Measurements from ENCODE around the gene ATP5F1D. TPM values are rescaled to one million over a fixed set of nuclear protein-coding genes. Genes with fewer than 3 reads are reported as not detected.

ATP5F1D gene
- total and polyA plus RNA-seq, 2 donors (not counting 3 experiments of a cell fraction or from before 2014, with no cell fraction given) = 167 to 192 TPM

- ChIA-PET CTCF (interaction anchor here (3.9 kb wide), 1 partner anchor 29 kb away, joined by 42 read pairs; no protein-coding TSS in a partner anchor), POLR2A (interaction anchor here (0.6 kb wide), 1 partner anchor 21 kb away, joined by 5 read pairs; no protein-coding TSS in a partner anchor)
- no TSS peak for BruUV-seq (replicated peaks)
- no peak overlapping the region for H3K9ac ChIP-seq (replicated peaks; ENCODE audit: extremely low read depth, insufficient read depth, low read length)
- H3K36me3 ChIP-seq (ENCODE audit: control insufficient read depth in 2 of 2, extremely low read depth in 1 of 2, insufficient read depth in 2 of 2, low read length in 2 of 2) = peaks cover 23 to 34% of the 10 kb centered on the region in 2 experiments
- H3K9me1 ChIP-seq (replicated peaks; ENCODE audit: control insufficient read depth, extremely low read depth, insufficient read depth, low read length) = no peaks in the 10 kb centered on the region
- intact Hi-C loops (cut with micrococcal nuclease) (no loop called here), dilution Hi-C loops (cut with MboI; ENCODE audit: extremely low pct_ligation_motif_present, low sequenced_read_pairs) (no loop called here)
- peaks cover 48% of the 10 kb centered on the region for H3K79me2 ChIP-seq (ENCODE audit: control insufficient read depth, insufficient read depth, low read length)
- FAIRE-seq (no peak), DNase-seq (ENCODE audit: low read depth, low spot score) (no peak)
- H2AFZ ChIP-seq (ENCODE audit: low read depth, low read length) = no peak overlapping the region
- no peaks in the 10 kb centered on the region for H3K27me3 ChIP-seq (ENCODE audit: control insufficient read depth in 2 of 2, insufficient read depth in 2 of 2, low read length in 2 of 2)
- TF ChIP-seq POLR2AphosphoS5 (IDR thresholded peaks at IDR 0.05; ENCODE audit: insufficient read depth, low read depth, low read length) (peak; percentile 26), POLR2A (IDR thresholded peaks at IDR 0.05; ENCODE audit: low read depth, low read length) (peak; percentile 26), MAX (IDR thresholded peaks at IDR 0.05; ENCODE audit: insufficient read depth, insufficient read length) (no peak), FOS (IDR thresholded peaks at IDR 0.05; ENCODE audit: borderline replicate concordance, insufficient read depth, low read length) (no peak)
- H3K9me3 ChIP-seq (replicated peaks; ENCODE audit: control insufficient read depth, insufficient read depth, low read length) = no peaks in the 10 kb centered on the region
- H3K27ac ChIP-seq (ENCODE audit: insufficient read depth, low read depth, low read length) = no peak overlapping the region
- no peaks in the 10 kb centered on the region for H4K20me1 ChIP-seq (replicated peaks; ENCODE audit: control insufficient read depth, extremely low read depth, insufficient read depth, low read length)
- no peak overlapping the region for H3K4me3 ChIP-seq (replicated peaks in 1 of 3; ENCODE audit: insufficient read depth in 1 of 3, low read depth in 1 of 3, low read length in 3 of 3)
- no peak overlapping the region for H3K4me2 ChIP-seq (ENCODE audit: insufficient read depth, low read length)
- H3K4me1 ChIP-seq (ENCODE audit: control insufficient read depth, extremely low read depth, insufficient read depth, low read length) = peaks cover 39% of the 10 kb centered on the region
These were observed 31.9 kb downstream of the ATP5F1D start for GRCh38 chr19:1273263-1274041.

- dilution Hi-C loops (cut with MboI; ENCODE audit: extremely low pct_ligation_motif_present, low sequenced_read_pairs) = no loop called here
- BruUV-seq (replicated peaks) = TSS peak; percentile 14
These were observed 32.7 kb downstream of the ATP5F1D start for GRCh38 chr19:1274081-1274851.

More at GRCh38 chr19:1274081-1274851, 32.7 kb downstream of the ATP5F1D start:
- Histone ChIP-seq H3K9me3 (replicated peaks; ENCODE audit: control insufficient read depth, insufficient read depth, low read length) (no peaks in the 10 kb centered on the region), H3K79me2 (ENCODE audit: control insufficient read depth, insufficient read depth, low read length) (peaks cover 48% of the 10 kb centered on the region), H3K4me2 (ENCODE audit: insufficient read depth, low read length) (peak overlapping the region; percentile 40), H3K27me3 (ENCODE audit: control insufficient read depth in 2 of 2, insufficient read depth in 2 of 2, low read length in 2 of 2) (no peaks in the 10 kb centered on the region), H3K9ac (replicated peaks; ENCODE audit: extremely low read depth, insufficient read depth, low read length) (peak overlapping the region; percentile 93), H3K27ac (ENCODE audit: insufficient read depth, low read depth, low read length) (peak overlapping the region; percentile 95), H3K36me3 (ENCODE audit: control insufficient read depth in 2 of 2, extremely low read depth in 1 of 2, insufficient read depth in 2 of 2, low read length in 2 of 2) (peaks cover 23 to 39% of the 10 kb centered on the region in 2 experiments), H3K4me1 (ENCODE audit: control insufficient read depth, extremely low read depth, insufficient read depth, low read length) (peaks cover 37% of the 10 kb centered on the region), H2AFZ (ENCODE audit: low read depth, low read length) (no peak overlapping the region), H3K9me1 (replicated peaks; ENCODE audit: control insufficient read depth, extremely low read depth, insufficient read depth, low read length) (no peaks in the 10 kb centered on the region), H4K20me1 (replicated peaks; ENCODE audit: control insufficient read depth, extremely low read depth, insufficient read depth, low read length) (no peaks in the 10 kb centered on the region), H3K4me3 (replicated peaks in 1 of 3; ENCODE audit: insufficient read depth in 1 of 3, low read depth in 1 of 3, low read length in 3 of 3) (peak overlapping the region in 2 of 3 experiments; percentile 10 to 78)
- no peak for TF ChIP-seq JUN (IDR thresholded peaks at IDR 0.05; ENCODE audit: borderline replicate concordance, insufficient read depth, insufficient read length, low read depth)
- intact Hi-C loops (cut with micrococcal nuclease) = no loop called here
- POLR2A ChIA-PET = interaction anchor here (0.6 kb wide), 1 partner anchor 22 kb away, joined by 5 read pairs; no protein-coding TSS in a partner anchor
- FAIRE-seq (no peak), DNase-seq (ENCODE audit: low read depth, low spot score) (no peak)
- CTCF ChIA-PET = interaction anchor here (3.9 kb wide), 1 partner anchor 30 kb away, joined by 42 read pairs; no protein-coding TSS in a partner anchor

Measured in endothelial cell of umbilical vein (primary cell).